ENCODE data around the gene TAF6L.
"Not testable (repeated sequence)": the region's sequence is repeated elsewhere in the genome, so short reads cannot be mapped to it uniquely, and the experiment has no call there.

The TAF6L gene, protein sequence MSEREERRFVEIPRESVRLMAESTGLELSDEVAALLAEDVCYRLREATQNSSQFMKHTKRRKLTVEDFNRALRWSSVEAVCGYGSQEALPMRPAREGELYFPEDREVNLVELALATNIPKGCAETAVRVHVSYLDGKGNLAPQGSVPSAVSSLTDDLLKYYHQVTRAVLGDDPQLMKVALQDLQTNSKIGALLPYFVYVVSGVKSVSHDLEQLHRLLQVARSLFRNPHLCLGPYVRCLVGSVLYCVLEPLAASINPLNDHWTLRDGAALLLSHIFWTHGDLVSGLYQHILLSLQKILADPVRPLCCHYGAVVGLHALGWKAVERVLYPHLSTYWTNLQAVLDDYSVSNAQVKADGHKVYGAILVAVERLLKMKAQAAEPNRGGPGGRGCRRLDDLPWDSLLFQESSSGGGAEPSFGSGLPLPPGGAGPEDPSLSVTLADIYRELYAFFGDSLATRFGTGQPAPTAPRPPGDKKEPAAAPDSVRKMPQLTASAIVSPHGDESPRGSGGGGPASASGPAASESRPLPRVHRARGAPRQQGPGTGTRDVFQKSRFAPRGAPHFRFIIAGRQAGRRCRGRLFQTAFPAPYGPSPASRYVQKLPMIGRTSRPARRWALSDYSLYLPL

DNA sequence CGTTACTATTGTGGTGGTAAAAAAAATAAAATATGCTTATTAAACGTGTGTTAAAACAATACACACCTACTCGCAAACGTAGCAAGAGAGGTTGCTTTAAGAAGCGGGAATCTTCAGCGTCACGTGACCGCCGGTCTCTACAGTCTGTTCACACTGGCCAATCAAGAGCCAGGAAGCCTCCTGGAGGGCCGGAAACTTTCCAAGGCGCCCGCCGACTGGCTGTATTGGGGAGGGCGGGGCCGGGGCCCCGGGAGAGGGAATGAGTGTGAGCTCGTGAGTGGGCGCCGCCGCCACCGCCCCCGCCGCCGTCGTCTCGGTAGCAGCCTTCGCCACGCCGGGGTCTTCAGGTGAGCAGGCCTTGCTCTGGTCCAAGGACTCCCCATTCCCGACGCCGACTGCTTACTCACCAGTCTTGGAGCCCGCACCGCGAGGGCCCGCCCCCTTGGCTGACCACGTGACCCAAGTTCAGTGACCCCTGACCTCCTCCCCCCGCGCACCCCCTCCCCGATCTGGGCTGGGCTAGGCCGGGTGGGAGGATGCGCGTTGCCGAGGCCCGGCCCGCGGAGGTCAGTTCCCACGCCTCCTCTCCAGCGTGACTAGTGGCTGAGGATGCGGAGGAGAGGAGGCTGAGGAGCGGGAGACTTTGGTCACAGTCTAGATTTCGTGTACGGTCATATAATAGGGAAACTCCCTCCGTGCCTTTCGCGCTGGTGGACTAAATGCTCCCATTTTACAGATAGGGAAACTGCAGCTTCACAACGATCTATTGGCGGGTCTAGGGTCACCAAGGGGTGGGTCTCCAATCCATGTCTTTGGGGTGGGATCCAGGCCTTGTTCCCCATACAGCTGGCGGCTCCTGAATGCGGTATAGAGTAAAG lies at the start of gene TAF6L:
TSS of gene TAF6L (plus strand) at position 253 of the 878 bp plus-strand sequence. CDS start 4,388 bp downstream, outside the sequence.
- FAIRE-seq = peak; percentile 90

DNA sequence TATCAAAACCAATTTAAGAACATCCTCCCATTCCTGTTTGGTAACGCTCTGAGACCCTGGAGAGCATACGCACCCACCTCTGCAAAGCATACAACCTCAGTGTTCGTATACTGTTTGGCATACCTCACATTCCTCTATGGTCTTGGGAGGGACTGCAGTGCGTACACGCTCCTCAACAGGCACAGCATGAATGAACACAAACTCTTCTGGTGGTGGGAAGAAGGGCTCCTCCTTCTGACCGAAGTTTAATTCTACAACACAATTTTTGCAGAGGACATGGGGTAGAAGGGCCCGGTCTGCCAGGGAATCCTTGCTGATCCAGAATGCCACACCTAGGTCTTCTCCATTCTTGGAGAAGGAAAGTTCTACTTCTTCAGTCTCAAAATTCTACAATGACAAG lies 49.2 kb upstream of the TAF6L start:
- no peak for FAIRE-seq
- DNase-seq (ENCODE audit: insufficient read length, low spot score) = no peak

More for the DNA sequence above, at the start of gene TAF6L:
- DNase-seq (ENCODE audit: insufficient read length, low spot score) = peak; percentile 82

DNA sequence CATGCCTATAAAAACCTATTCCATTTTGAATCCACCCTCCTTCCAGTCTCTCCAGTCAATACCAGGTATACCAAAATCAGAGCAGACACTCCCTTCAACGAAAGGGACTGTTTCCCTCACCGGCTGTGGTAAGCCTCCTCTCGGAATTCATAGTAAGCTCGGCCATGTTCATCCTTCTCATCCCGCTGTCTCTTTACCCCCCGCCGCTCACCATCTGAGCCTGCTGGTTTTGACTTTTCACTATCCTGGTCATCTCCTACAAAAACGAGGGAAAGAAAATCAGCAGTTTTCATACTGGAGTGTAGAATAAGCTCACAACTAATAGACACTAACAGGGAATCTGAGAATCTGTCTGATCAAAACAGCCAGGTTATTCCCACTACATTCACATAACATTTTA lies 47.0 kb upstream of the TAF6L start:
- FAIRE-seq (no peak), DNase-seq (ENCODE audit: insufficient read length, low spot score) (no peak)

DNA sequence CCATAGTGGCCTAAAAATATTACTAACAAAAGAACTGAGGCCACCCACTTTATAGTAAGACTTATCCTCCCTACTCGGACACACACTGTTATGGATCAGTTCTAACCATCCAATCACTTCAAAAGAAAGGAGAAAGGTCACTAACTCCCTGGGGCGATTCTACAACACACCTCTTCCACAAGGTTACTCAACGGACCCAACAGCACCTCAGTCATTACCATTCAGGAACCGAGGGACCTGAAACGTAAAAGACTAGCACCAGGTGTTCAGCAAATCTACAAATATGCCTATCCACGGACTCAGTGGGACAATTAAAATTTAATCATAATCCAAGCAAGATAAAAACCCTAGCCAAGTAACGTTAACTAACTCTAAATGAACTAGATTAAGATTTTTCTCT lies 45.5 kb upstream of the TAF6L start:
- FAIRE-seq (no peak), DNase-seq (ENCODE audit: insufficient read length, low spot score) (no peak)

DNA sequence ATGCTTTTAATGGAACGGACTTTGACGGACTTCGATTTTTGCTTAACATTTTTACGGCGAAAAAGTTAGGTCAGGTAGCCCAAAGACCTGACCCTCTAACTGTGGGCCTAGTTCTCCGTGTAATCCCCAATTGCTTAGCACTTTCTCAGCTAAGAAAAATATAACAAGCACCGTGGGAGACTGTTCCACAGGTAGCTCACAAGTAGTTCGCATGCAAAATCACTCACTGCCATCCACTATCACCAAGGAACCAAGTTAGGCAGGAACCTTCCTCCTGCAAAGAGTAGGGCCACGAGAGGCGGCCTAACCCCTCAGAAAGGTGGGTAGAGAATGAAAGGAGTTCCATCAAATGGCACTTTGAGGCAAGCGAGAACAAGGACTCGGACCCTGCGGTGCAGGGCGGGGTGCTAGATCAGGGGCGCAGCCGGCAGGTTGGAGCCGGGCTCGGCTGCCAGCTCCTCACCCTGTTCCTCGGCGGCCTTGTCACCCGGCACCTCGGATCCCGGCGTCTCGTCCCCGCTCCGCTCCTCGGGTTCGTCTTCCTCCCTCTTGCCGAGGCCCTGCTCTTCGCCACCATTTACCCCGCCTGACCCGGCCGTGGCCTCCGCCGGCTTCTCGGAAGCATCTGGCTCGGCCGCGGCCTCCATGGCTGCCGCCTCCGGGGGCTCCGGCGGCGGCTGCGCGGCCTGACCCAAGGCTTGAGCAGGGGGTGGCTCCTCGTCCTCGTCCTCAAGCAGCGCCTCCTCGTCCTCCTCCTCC lies 44.9 kb upstream of the TAF6L start:
- DNase-seq (ENCODE audit: insufficient read length, low spot score) (no peak), FAIRE-seq (no peak)

DNA sequence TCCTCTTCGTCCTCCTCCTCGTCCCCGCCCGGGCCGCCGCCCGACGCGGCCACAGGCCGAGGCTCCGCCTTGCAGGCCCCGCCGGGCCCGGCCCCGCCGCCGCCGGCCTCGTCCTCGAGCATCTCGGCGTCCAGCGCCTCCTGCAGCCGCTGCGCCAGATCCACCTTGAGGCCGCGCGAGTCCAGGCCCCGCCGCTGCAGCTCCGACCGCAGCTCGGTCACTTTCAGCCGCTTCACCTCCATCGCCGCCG lies 44.4 kb upstream of the TAF6L start:
- FAIRE-seq = no peak

DNA sequence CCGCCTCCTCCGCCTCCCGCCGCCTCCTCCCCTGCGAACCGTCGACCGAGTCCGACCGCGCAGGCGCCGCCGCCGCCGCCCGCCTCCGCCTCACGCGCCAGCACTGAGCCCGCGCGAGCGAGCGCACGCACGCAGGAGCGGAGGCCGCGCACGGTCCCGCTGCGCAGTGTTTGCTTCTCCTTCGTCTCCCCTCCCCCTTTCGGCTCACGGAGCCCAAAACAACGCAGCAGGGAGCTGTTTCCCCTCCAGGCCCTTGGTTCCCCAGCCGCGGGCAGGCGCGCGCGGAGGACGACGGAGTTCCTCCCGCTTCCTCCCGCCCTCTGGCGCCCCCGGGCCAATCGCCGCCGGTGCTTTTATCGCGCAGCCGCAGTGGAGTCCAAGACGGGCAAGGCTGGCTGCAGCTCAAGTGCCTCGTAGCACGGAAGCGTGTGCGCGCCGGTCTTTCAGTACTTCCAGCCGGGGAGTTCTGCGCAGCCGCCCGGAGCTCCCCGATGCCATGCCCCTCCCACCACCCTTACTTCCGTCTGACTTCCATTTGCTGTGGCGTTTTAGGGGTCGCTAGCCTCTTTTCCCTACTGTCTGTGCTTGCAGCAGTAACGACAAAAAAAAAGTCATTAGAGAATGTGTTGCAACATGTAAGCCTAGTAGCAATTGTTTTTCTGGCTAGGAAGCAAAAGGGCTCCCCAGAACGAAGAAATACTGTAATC lies 43.9 kb upstream of the TAF6L start, which contains the start of gene HNRNPUL2:
TSS of gene HNRNPUL2 (minus strand) at position 293 of the 707 bp plus-strand sequence. CDS start 301 bp downstream, outside the sequence.
- no peak for FAIRE-seq

More for the DNA sequence above, 44.4 kb upstream of the TAF6L start:
- DNase-seq (ENCODE audit: insufficient read length, low spot score) = no peak

DNA sequence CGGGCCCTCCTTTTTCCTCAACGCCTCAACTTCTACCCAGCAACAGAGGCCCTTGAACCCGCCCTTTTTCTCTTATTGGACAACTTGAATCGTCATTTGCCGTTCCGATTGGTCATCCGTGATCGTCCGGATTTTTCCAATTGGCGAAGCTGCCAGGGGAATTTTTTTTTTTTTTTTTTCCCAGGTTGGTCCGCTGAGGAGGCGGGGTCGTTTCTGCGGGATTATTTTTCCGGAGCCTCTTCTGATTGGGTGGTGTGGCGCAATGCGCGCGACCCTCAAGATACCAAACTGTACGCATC lies 43.4 kb upstream of the TAF6L start:
- DNase-seq (ENCODE audit: insufficient read length, low spot score) (peak; percentile 38), FAIRE-seq (peak; percentile 91)

More for the DNA sequence above, 43.9 kb upstream of the TAF6L start, which contains the start of gene HNRNPUL2:
- peak; percentile 91 for DNase-seq (ENCODE audit: insufficient read length, low spot score)

DNA sequence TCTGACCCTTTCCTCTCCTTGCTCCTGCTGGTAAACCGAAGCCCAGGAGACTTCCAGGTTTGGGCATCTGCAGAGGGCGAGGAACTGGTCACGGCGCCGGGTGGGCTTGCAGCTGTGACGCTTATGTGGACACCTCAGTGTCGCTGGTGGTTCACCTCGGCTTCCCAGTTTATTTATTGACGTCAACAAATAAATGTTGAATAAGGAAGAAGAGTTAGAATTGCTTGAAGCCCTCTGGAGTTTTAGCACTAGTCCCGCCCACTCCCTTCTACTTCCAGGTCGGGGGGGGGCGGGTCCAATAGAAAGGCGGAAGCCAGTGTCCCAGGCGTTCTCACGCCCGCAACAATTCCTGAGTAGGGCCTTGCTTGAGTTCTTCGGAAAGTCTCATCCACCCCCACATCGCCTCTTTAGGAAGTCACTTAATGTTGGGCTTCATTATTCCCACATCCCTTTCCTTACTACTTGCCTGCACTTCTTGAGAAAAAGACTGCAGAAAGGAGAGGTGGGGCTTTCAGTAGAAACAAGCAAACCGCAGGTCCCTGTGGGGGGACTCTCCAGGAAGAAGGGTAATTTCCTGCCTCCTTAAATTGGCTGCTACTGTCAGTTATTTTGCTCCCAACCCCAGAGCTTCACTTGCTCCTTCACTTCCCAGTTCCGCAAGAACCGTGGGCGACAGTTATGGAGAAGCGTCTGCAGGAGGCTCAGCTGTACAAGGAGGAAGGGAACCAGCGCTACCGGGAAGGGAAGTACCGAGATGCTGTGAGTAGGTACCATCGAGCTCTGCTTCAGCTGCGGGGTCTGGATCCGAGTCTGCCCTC lies 42.8 kb upstream of the TAF6L start, which contains the start of gene TTC9C:
TSS of gene TTC9C (plus strand) at position 316 of the 818 bp plus-strand sequence. CDS start at position 679, 363 bp downstream.
- DNase-seq (ENCODE audit: insufficient read length, low spot score) (peak; percentile 48), FAIRE-seq (peak; percentile 80)

DNA sequence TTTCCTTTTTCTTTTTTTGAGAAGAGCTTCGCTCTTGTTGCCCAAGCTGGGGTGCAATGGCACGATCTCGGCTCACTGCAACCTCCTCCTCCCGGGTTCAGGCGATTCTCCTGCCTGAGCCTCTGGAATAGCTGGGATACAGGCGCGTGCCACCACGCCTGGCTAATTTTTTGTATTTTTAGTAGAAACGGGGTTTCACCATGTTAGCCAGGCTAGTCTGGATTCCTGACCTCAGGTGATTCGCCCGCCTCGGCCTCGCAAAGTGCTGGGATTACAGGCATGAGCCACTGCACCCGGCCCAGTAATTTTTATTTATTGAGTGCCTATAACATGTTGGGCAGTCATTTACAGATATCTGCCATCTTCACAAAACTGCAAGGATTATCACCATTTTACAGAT lies 41.1 kb upstream of the TAF6L start:
- not testable (repeated sequence) for DNase-seq (ENCODE audit: insufficient read length, low spot score); FAIRE-seq

DNA sequence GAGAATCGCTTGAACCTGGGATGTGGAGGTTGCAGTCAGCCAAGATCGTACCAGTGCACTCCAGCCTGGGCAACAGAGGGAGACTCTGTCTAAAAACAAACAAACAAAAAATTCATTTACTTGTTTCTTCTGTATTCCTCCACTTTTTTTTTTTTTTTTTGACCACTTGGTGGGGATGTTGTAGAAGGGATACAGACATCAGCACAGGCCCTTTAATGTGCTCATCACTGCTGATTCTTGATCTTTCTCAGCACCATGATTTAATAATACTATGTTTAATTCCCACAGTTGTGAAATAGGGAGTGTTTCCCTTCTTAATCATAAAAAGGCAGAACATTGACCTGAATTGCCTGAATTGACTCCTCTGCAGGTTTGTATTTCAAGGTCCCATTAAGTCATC lies 38.4 kb upstream of the TAF6L start:
- DNase-seq (ENCODE audit: insufficient read length, low spot score) (no peak), FAIRE-seq (no peak)

DNA sequence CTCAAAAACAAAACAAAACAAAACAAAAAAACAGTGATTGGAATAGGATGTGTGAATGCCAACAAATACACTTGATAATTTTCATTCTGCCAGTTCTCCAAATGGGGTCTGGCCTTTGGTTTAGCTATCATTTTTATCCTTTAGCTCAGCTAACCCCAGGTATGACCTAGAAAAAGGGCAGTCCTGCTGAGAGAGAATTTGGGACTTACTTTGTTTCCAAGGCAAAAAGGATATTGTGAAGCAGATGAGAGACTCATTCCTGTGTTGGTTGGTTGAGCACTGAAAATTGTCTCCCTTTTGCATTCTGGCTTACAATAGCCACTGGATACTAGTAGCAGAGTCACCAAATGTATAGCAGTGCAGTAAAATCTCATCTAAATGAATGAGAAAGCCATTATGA lies 34.0 kb upstream of the TAF6L start:
- no peak for DNase-seq (ENCODE audit: insufficient read length, low spot score)
- FAIRE-seq = no peak

DNA sequence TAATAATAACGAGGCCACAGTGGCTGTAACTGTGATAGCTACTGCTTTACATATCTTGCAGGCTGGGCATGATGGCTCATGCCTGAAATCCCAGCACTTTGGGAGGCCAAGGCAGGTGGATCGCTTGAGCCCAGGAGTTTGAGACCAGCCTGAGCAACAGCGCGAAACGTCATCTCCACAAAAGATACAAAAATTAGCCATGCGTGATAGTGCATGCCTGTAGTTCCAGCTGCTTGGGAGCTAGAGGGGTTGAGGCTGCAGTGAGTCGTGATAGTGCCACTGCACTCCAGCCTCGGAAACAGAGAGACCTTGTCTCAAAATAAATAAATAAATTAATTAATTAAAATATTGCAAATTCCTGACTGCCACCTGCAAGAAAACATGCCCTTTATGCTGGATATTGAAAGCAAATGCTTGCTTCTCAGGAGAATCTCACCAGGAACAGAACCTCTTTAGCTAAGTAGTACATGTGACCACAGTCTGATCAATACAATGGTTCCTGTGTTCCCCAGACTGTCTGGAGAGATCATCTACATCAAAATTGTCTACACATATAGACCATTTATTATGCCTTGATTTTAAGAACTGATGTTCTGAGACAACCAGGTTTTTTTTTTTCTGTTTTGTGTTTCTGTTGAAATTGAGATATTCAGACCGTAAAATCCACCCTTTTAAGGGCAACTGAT lies 23.6 kb upstream of the TAF6L start:
- DNase-seq (ENCODE audit: insufficient read length, low spot score) (no peak), FAIRE-seq (no peak)

DNA sequence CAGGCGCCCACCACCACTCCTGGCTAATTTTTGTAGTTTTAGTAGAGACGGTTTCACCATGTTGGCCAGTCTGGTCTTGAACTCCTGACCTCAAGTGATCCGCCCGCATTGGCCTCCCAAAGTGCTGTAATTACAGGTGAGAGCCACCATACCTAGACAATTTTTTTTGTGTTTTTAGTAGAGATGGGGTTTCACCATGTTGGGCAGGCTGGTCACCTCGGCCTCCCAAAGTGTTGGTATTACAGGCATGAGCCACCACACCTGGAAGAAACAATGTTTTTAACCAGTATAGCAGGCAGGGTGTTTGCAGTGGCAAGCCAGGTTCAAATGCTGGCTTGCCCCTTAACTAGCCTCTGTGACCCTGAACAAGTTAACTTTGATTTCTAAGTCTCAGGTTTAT lies 21.3 kb upstream of the TAF6L start:
- not testable (repeated sequence) for DNase-seq (ENCODE audit: insufficient read length, low spot score); FAIRE-seq

DNA sequence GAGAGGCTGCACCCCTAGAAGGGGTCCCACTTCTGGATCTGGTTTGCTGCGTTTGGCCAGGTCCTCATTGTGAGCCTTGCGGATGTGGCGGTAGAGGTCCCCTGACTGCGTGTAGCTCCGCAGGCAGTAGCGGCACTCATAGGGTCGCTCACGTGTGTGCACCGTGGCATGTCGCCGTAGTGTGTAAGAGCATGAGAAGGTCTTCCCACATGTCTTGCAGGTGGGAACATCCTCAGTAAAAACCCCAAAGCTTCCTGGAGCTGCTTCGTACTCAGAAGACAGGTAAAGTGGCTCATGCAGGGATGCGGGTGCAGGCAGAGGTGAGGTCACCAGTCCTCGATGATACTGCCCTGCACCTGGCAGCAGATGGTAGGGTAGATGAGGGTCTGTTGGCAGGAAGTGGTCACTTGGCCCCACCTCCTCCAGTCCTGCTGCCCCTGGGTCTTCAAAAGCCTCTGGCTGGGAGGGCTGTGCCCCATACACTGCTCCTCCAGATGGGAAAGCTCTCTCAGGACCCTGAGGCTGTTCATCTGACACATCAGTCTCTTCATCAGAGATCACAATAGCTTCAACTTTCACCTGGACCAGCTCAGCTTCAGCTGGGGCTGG lies 18.9 kb upstream of the TAF6L start:
- FAIRE-seq (no peak), DNase-seq (ENCODE audit: insufficient read length, low spot score) (no peak)

DNA sequence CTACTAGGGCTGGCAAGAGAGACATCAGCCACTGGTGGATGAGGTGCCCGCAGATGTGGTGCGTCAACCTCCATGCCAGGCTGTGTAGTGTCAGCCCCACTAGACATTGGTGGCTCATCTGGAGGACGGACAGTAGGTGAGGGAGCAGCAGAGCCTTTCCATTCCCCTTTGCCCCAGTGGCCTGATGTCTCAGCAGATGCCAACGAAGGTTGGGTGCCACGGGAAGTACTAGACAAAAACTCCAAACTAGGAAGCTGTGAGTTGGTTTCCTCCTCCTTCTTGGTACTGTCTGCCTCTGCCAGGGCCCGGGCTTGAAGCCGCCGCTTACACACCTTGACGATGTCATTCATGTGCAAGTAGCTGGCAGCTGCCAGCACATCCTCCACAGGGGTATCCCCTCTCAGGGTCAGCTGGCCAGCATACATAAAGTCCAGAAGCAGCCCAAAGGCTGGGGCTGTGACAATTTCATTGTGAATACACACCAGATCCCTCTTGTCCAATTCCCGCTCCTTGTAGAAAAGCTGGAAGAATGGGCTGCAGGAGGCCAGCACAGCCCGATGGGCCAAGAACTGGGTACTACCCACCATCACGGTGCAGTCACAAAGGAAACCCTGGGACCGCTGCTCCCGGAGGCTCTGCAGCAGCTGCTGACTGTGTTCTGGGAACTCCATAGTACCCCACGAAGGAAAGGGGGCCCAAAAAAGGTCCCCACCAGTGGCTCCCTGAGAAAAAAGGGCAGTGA lies 18.0 kb upstream of the TAF6L start:
- DNase-seq (ENCODE audit: insufficient read length, low spot score) = no peak
- FAIRE-seq = no peak

Measured in GM19239 (cell line).